WTC11 (cell line): ENCODE measurements around the gene PRR35. TPM values are rescaled to one million over a fixed set of nuclear protein-coding genes. Genes with fewer than 3 reads are reported as not detected.
"Not testable (repeated sequence)": the region's sequence is repeated elsewhere in the genome, so short reads cannot be mapped to it uniquely, and the experiment has no call there.

ENCODE experiments used
- ATAC-seq: fragments of 200-7000 bp; cut with Tn5 transposase; 2 replicates; pipeline ENCODE4 v1.10.0; 2021; ENCODE audit warnings: mild to moderate bottlenecking, moderate library complexity
- CTCF ChIA-PET: fragments of 300-600 bp; sonication (Branson Sonifier 250); formaldehyde crosslinking; loops from one replicate; lab custom pipeline; 2021; ENCODE audit warnings: antibody characterized with exemption; lab: Charles Lee
- POLR2A ChIA-PET: fragments of 350-600 bp; sonication (Branson Sonifier 250); formaldehyde crosslinking; loops from one replicate; lab custom pipeline; 2021; ENCODE audit warnings: antibody characterized with exemption; lab: Charles Lee
- DNase-seq: peaks from one replicate; pipeline ENCODE4 v3.0.0; 2021; ENCODE audit warnings: low spot score
- H3K27ac Mint-ChIP-seq: 2 replicates; pipeline ENCODE4 v1.8.0; 2021; ENCODE audit warnings: mixed read lengths
- H3K27me3 Mint-ChIP-seq: 2 replicates; pipeline ENCODE4 v1.8.0; 2021; ENCODE audit warnings: low read depth, mild to moderate bottlenecking, moderate library complexity, mixed read lengths
- H3K36me3 Mint-ChIP-seq: 2 replicates; pipeline ENCODE4 v1.8.0; 2021; ENCODE audit warnings: mixed read lengths
- H3K4me1 Mint-ChIP-seq: 2 replicates; pipeline ENCODE4 v1.8.0; 2022; ENCODE audit warnings: mixed read lengths
- H3K4me3 Mint-ChIP-seq: 2 replicates; pipeline ENCODE4 v1.8.0; 2021; ENCODE audit warnings: mild to moderate bottlenecking, moderate library complexity, mixed read lengths
- H3K9me3 Mint-ChIP-seq: 2 replicates; pipeline ENCODE4 v1.8.0; 2021; ENCODE audit warnings: mixed read lengths
- AR ChIP-seq: fragments of 250-450 bp; sonication (Bioruptor Pico); IDR thresholded peaks from 2 replicates; pipeline ENCODE4 v1.9.0; 2021; ENCODE audit warnings: mild to moderate bottlenecking
- CREB1 ChIP-seq: sonication (generic); formaldehyde crosslinking; IDR thresholded peaks from 2 replicates; pipeline ENCODE4 v1.8.0; 2023; ENCODE audit warnings: mild to moderate bottlenecking, missing genetic modification reagents
- E2F1 ChIP-seq: sonication (generic); formaldehyde crosslinking; IDR thresholded peaks from 2 replicates; pipeline ENCODE4 v1.8.0; 2022; ENCODE audit warnings: mild to moderate bottlenecking, missing genetic modification reagents
- E2F4 ChIP-seq: sonication (generic); formaldehyde crosslinking; IDR thresholded peaks from 2 replicates; pipeline ENCODE4 v1.8.1; 2022; ENCODE audit warnings: low read depth, mild to moderate bottlenecking, moderate library complexity, missing genetic modification reagents, borderline replicate concordance
- GTF2I ChIP-seq: fragments of 250-450 bp; sonication (Bioruptor Pico); conservative IDR thresholded peaks from 2 replicates; pipeline ENCODE4 v1.4.0; 2021; ENCODE audit warnings: mild to moderate bottlenecking
- KAT7 ChIP-seq: sonication (generic); formaldehyde crosslinking; IDR thresholded peaks from 2 replicates; pipeline ENCODE4 v1.8.1; 2023; ENCODE audit warnings: missing genetic modification reagents, mild to moderate bottlenecking, borderline replicate concordance
- NFATC4 ChIP-seq: fragments of 250-450 bp; sonication (Bioruptor Pico); IDR thresholded peaks from 2 replicates; pipeline ENCODE4 v1.9.0; 2021; ENCODE audit warnings: mild to moderate bottlenecking
- NFE2L1 ChIP-seq: sonication (generic); formaldehyde crosslinking; IDR thresholded peaks from 2 replicates; pipeline ENCODE4 v1.8.1; 2023; ENCODE audit warnings: missing genetic modification reagents
- PRRX2 ChIP-seq: fragments of 250-450 bp; sonication (Bioruptor Pico); IDR thresholded peaks from 2 replicates; pipeline ENCODE4 v1.8.0; 2021; ENCODE audit warnings: mild to moderate bottlenecking
- TCF7 ChIP-seq: sonication (generic); formaldehyde crosslinking; IDR thresholded peaks from 2 replicates; pipeline ENCODE4 v1.8.0; 2022; ENCODE audit warnings: mild to moderate bottlenecking, low read depth, missing genetic modification reagents, moderate library complexity
- ZBTB43 ChIP-seq: sonication (generic); formaldehyde crosslinking; IDR thresholded peaks from 2 replicates; pipeline ENCODE4 v1.8.1; 2023; ENCODE audit warnings: mild to moderate bottlenecking, missing genetic modification reagents
- ZNF263 ChIP-seq: sonication (generic); formaldehyde crosslinking; IDR thresholded peaks from 2 replicates; pipeline ENCODE4 v1.8.1; 2022; ENCODE audit warnings: low read depth, mild to moderate bottlenecking, moderate library complexity, missing genetic modification reagents
- ZNF317 ChIP-seq: sonication (generic); formaldehyde crosslinking; IDR thresholded peaks from 2 replicates; pipeline ENCODE4 v1.8.1; 2023; ENCODE audit warnings: low read depth, mild to moderate bottlenecking, moderate library complexity, missing genetic modification reagents, borderline replicate concordance
- ZNF396 ChIP-seq: fragments of 250-450 bp; sonication (Bioruptor Pico); IDR thresholded peaks from 2 replicates; pipeline ENCODE4 v1.8.0; 2021; ENCODE audit warnings: mild to moderate bottlenecking, moderate library complexity, borderline replicate concordance
- ZNF416 ChIP-seq: fragments of 250-450 bp; sonication (Bioruptor Pico); IDR thresholded peaks from 2 replicates; pipeline ENCODE4 v1.9.0; 2021; ENCODE audit warnings: mild to moderate bottlenecking, inconsistent platforms
- ZNF512 ChIP-seq: sonication (generic); formaldehyde crosslinking; IDR thresholded peaks from 2 replicates; pipeline ENCODE4 v1.8.1; 2022; ENCODE audit warnings: missing genetic modification reagents, borderline replicate concordance
- total RNA-seq: library from RNA; stranded (reverse); gene quantifications from 3 replicates; pipeline ENCODE4 v1.2.3, GENCODE V29; 2021
- TF ChIP-seq, protein P1 (sequence below): fragments of 250-450 bp; sonication (Bioruptor Pico); IDR thresholded peaks from 2 replicates; pipeline ENCODE4 v1.8.0; 2021; ENCODE audit warnings: mild to moderate bottlenecking
- TF ChIP-seq, protein P2 (sequence below): sonication (generic); formaldehyde crosslinking; IDR thresholded peaks from 2 replicates; pipeline ENCODE4 v1.8.0; 2022; ENCODE audit warnings: mild to moderate bottlenecking, missing genetic modification reagents

The PRR35 gene
- total RNA-seq, 1 experiment from 2014 or later = 0.72 TPM

DNA sequence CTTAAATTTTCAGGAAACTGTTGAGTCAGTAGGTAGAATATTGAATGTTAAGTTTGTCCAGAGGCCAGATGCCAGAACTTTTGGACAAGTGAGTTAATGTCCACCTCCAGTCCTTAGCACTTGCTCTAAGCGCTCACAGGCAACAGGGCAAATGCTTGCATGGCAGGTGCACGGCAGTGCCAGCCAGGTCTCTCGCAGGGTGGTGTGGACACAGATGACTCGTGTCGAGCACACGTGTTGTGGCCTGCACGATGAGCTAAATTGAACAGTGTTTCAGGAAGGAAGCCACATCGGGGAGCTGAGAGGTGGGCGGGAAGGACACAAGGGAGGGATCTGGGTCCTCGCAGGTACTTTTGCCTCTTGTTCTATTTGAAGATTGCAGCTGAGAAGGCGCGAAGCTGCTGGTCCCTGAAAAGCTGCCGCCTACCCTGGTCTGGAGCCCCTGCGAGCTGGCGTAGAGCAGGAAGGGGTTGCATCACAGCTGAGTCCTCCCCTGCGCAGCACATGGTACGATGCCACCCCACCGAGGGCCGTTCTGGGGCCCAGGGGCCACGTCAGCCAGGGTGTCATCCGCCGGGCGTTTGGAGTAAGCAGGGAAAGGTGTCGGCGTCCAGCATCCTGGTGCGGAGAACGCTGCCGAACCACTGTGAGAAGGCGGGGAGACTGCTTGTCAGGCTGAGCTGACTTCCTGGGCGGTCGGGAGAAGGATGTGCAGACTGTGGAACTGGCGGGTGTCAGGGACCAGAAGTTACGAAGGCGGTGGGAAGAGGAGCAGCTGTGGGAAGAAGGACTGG is 35.9 kb downstream of the PRR35 start:
- peak overlapping the region; percentile 84; the same call in 1 of the 2 replicates for H3K27ac Mint-ChIP-seq
- no peak overlapping the region for H3K4me3 Mint-ChIP-seq
- ATAC-seq (no peak), DNase-seq (no peak)
- H3K4me1 Mint-ChIP-seq = peaks cover 1% of the 10 kb centered on the region
- no peaks in the 10 kb centered on the region for H3K9me3 Mint-ChIP-seq
- H3K27me3 Mint-ChIP-seq = peaks cover 6% of the 10 kb centered on the region; the same call in 1 of the 2 replicates
- peaks cover 12% of the 10 kb centered on the region for H3K36me3 Mint-ChIP-seq
- no peak for TF ChIP-seq GTF2I (CRISPR knock-in tag)
- no peak for TF ChIP-seq ZNF317
- no peak for TF ChIP-seq ZBTB43
- no peak for TF ChIP-seq TCF7 (CRISPR knock-in tag)
- no peak for TF ChIP-seq AR (CRISPR knock-in tag)
- no peak for TF ChIP-seq CREB1 (CRISPR knock-in tag)
- TF ChIP-seq, protein P1, sequence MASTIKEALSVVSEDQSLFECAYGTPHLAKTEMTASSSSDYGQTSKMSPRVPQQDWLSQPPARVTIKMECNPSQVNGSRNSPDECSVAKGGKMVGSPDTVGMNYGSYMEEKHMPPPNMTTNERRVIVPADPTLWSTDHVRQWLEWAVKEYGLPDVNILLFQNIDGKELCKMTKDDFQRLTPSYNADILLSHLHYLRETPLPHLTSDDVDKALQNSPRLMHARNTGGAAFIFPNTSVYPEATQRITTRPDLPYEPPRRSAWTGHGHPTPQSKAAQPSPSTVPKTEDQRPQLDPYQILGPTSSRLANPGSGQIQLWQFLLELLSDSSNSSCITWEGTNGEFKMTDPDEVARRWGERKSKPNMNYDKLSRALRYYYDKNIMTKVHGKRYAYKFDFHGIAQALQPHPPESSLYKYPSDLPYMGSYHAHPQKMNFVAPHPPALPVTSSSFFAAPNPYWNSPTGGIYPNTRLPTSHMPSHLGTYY (CRISPR knock-in tag) = no peak
- TF ChIP-seq ZNF512 = no peak
- no peak for TF ChIP-seq NFATC4 (CRISPR knock-in tag)
- no peak for TF ChIP-seq E2F4 (CRISPR knock-in tag)
- no peak for TF ChIP-seq ZNF396 (CRISPR knock-in tag)
- CTCF ChIA-PET = interaction anchor here (0.5 to 1.3 kb wide), 3 partner anchors 15 to 64 kb away, joined by 3 to 5 read pairs (median 4); no protein-coding TSS in a partner anchor
- POLR2A ChIA-PET = no interaction called here

GRCh38 chr16:596736-597060 is 36.5 kb downstream of the PRR35 start:
- ChIA-PET POLR2A (no interaction called here), CTCF (no interaction called here)
- Mint-ChIP-seq H3K27ac (no peak overlapping the region; the same call in 1 of the 2 replicates), H3K36me3 (peaks cover 12% of the 10 kb centered on the region), H3K27me3 (peaks cover 1% of the 10 kb centered on the region; the same call in 1 of the 2 replicates), H3K4me3 (no peak overlapping the region), H3K4me1 (no peaks in the 10 kb centered on the region), H3K9me3 (no peaks in the 10 kb centered on the region)
- TF ChIP-seq KAT7 (CRISPR knock-in tag) (no peak), E2F1 (no peak), ZNF416 (CRISPR knock-in tag) (no peak), ZBTB43 (no peak), ZNF263 (no peak), PRRX2 (no peak), CREB1 (CRISPR knock-in tag) (no peak), NFE2L1 (CRISPR knock-in tag) (no peak)
- TF ChIP-seq, protein P2, sequence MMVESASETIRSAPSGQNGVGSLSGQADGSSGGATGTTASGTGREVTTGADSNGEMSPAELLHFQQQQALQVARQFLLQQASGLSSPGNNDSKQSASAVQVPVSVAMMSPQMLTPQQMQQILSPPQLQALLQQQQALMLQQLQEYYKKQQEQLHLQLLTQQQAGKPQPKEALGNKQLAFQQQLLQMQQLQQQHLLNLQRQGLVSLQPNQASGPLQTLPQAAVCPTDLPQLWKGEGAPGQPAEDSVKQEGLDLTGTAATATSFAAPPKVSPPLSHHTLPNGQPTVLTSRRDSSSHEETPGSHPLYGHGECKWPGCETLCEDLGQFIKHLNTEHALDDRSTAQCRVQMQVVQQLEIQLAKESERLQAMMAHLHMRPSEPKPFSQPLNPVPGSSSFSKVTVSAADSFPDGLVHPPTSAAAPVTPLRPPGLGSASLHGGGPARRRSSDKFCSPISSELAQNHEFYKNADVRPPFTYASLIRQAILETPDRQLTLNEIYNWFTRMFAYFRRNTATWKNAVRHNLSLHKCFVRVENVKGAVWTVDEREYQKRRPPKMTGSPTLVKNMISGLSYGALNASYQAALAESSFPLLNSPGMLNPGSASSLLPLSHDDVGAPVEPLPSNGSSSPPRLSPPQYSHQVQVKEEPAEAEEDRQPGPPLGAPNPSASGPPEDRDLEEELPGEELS = no peak
- ATAC-seq = no peak
- DNase-seq = no peak

DNA sequence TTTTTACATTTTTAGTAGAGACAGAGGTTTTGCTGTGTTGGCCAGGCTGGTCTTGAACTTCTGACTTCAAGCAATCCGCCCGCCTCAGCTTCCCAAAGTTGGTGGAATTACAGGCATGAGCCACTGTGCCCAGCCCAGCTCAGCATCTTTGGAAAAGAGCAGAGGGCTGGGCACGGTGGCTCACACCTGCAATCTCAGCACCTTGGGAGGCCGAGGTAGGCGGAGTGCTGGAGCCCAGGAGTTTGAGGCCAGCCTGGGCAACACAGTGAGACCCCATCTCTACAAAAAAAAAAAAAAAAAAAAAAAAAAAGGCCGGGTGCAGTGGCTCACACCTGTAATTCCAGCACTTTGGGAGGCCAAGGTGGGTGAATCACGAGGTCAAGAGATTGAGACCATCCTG is 37.5 kb downstream of the PRR35 start:
- H3K36me3 Mint-ChIP-seq = peaks cover 12% of the 10 kb centered on the region
- POLR2A ChIA-PET, H3K9me3 Mint-ChIP-seq, H3K27ac Mint-ChIP-seq, H3K27me3 Mint-ChIP-seq, H3K4me3 Mint-ChIP-seq, DNase-seq, ATAC-seq, H3K4me1 Mint-ChIP-seq: not testable (repeated sequence)
- CTCF ChIA-PET = interaction anchor here (1.3 kb wide), 1 partner anchor 31 kb away, joined by 3 read pairs; the partner anchor contains the start of gene NHLRC4
